Small intestine (tissue), 7 donors: ENCODE data around the gene TBATA. TPM values are rescaled to one million over a fixed set of nuclear protein-coding genes. Genes with fewer than 3 reads are reported as not detected.

Experiments used
- DNase-seq, 2 donors: peaks; one replicate each; pipeline versions ENCODE4 v3.0.0 to v3.0.0-alpha.2; 2013
- FAIRE-seq: peaks from 2 replicates; lab custom pipeline; 2012; peaks lifted over from hg19 to GRCh38; lab: Jason Lieb, UNC
- H3K27ac ChIP-seq, 3 donors: one replicate each; pipeline ENCODE4 v1.5.1; 2013; ENCODE audit warnings: low read length in 2 of 3, mild to moderate bottlenecking in 2 of 3, control low read depth in 1 of 3, inconsistent platforms in 1 of 3, low read depth in 1 of 3, moderate library complexity in 1 of 3
- H3K27me3 ChIP-seq, 3 donors: one replicate each; pipeline ENCODE4 v1.6.1; 2013; ENCODE audit warnings: low read length in 3 of 3, inconsistent platforms in 1 of 3; ENCODE audit not compliant: control insufficient read depth in 3 of 3, insufficient read depth in 3 of 3
- H3K36me3 ChIP-seq, 3 donors: one replicate each; pipeline ENCODE4 v1.6.1; 2013; ENCODE audit warnings: low read length in 3 of 3, inconsistent platforms in 1 of 3, low read depth in 1 of 3, mild to moderate bottlenecking in 1 of 3, moderate library complexity in 1 of 3; ENCODE audit not compliant: control insufficient read depth in 3 of 3, insufficient read depth in 2 of 3
- H3K4me1 ChIP-seq, 3 donors: one replicate each; pipeline ENCODE4 v1.6.1; 2013; ENCODE audit warnings: low read length in 2 of 3, inconsistent platforms in 1 of 3, low read depth in 1 of 3, mild to moderate bottlenecking in 1 of 3, moderate library complexity in 1 of 3; ENCODE audit not compliant: control insufficient read depth in 3 of 3, insufficient read depth in 2 of 3
- H3K4me3 ChIP-seq, 3 donors: one replicate each; pipeline ENCODE4 v1.5.1; 2013; ENCODE audit warnings: low read length in 3 of 3, control low read depth in 1 of 3, inconsistent platforms in 1 of 3, low read depth in 1 of 3, mild to moderate bottlenecking in 1 of 3, moderate library complexity in 1 of 3
- H3K9me3 ChIP-seq, 2 donors: one replicate each; pipeline ENCODE4 v1.6.1; 2013; ENCODE audit warnings: low read depth in 1 of 2, low read length in 1 of 2; ENCODE audit not compliant: control insufficient read depth in 2 of 2, insufficient read depth in 1 of 2
- WGBS, 3 donors: extraction: QIAGEN DNeasy Blood & Tissue Kit; methylation state at CpG; one replicate each; pipeline ENCODE4 v1.1.7; 2013; 5-methylcytosine and 5-hydroxymethylcytosine counted together
- polyA plus RNA-seq, 4 donors: library from polyadenylated mRNA; stranded (reverse) in 3 of 4; unstranded in 1 of 4; fragments of 200-250 nt in 3 of 4; fragments of 120-200 nt in 1 of 4; gene quantifications; one replicate each; pipeline versions ENCODE4 v1.2.1 to v1.2.3, GENCODE V29; 2013
- donor health status: healthy with polysubstance abuse.
- donor health status: control.
- donor health status: control.
- donor health status: Bipolar disorder and iron deficiency.
- donor health status: healthy.

TBATA gene
- polyA plus RNA-seq, 4 donors: 0.09 TPM; not detected in 3

DNA sequence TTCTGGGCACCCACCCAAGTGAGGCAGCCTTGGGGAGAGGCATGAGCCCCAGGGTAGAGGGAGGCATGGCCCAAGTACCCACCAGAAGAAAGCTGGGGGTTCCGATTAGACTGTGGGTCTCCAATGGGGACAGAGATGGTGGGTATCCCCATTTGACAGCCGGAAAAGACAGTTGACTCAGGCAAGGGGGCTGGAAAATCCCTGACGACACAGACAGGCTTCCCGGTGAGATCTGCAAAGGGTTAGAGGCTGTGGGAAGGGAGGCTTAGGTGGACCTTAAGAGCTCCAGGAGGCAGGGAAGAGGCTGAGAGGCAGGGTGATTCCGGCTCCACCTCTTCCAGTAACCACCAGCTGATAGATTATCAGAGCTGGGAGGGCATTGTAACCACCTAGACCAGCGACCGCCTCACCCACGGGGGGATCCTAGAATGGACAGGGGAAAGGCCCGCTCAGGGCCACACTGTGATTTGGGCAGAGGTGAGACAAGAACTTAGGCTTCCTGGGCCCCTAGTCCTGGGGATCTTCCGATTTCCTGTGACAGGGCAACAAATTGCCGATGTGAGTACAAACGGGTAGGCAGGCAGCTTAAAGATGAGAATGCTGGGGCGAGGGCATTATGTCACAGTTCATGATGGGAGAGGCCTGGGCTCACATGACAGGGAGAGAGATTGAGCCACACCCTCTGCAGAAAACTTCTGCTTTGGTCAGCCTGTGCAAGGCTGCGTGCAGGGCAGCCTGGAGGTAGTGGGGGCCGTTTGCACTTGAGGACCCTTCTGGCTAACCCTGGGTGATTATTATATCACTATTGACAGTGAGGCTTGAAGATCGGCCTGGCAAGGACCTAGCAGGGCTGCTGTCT lies 5.4 kb downstream of the TBATA start:
- Histone ChIP-seq H3K9me3 (no peaks in the 10 kb centered on the region), H3K27me3 (no peaks in the 10 kb centered on the region), H3K27ac (peak overlapping the region in 1 of 3 donors; percentile 84), H3K4me3 (no peak overlapping the region), H3K4me1 (peaks cover 0 to 44% (median 0%) of the 10 kb centered on the region in 3 donors), H3K36me3 (no peaks in the 10 kb centered on the region)
- 62 to 78% (median 72%) methylated on average over 16 of the region's 16 CpGs for WGBS, 3 donors
- FAIRE-seq (no peak), DNase-seq (peak; percentile 29 to 86)

- DNase-seq: no peak
- Histone ChIP-seq H3K27me3 (no peaks in the 10 kb centered on the region), H3K4me1 (peaks cover 0 to 47% (median 0%) of the 10 kb centered on the region in 3 donors), H3K9me3 (no peaks in the 10 kb centered on the region), H3K36me3 (no peaks in the 10 kb centered on the region), H3K27ac (peak overlapping the region in 1 of 3 donors; percentile 84), H3K4me3 (no peak overlapping the region)
- no peak for FAIRE-seq
- 49 to 67% (median 60%) methylated on average over 2 of the region's 2 CpGs for WGBS, 3 donors
Observed at GRCh38 chr10:70779088-70779487, 6.1 kb downstream of the TBATA start.

- peaks cover 0 to 50% (median 0%) of the 10 kb centered on the region in 3 donors for H3K4me1 ChIP-seq
- DNase-seq (no peak), FAIRE-seq (no peak)
- H3K27me3 ChIP-seq: no peaks in the 10 kb centered on the region
- H3K9me3 ChIP-seq: no peaks in the 10 kb centered on the region
- no peak overlapping the region for H3K4me3 ChIP-seq
- WGBS, 3 donors: 66 to 79% (median 73%) methylated on average over 9 of the region's 9 CpGs
- no peak overlapping the region for H3K27ac ChIP-seq
- no peaks in the 10 kb centered on the region for H3K36me3 ChIP-seq
Observed at GRCh38 chr10:70778267-70778924, 6.8 kb downstream of the TBATA start.

- H3K9me3 ChIP-seq: no peaks in the 10 kb centered on the region
- H3K27ac ChIP-seq: no peak overlapping the region
- FAIRE-seq: no peak
- peaks cover 0 to 50% (median 0%) of the 10 kb centered on the region in 3 donors for H3K4me1 ChIP-seq
- no peaks in the 10 kb centered on the region for H3K27me3 ChIP-seq
- 37 to 80% (median 54%) methylated on average over 16 to 18 of the region's 18 CpGs for WGBS, 3 donors
- no peak overlapping the region for H3K4me3 ChIP-seq
- no peaks in the 10 kb centered on the region for H3K36me3 ChIP-seq
- peak; percentile 22 to 74 for DNase-seq
Observed at GRCh38 chr10:70777063-70777875, 7.9 kb downstream of the TBATA start.

DNA sequence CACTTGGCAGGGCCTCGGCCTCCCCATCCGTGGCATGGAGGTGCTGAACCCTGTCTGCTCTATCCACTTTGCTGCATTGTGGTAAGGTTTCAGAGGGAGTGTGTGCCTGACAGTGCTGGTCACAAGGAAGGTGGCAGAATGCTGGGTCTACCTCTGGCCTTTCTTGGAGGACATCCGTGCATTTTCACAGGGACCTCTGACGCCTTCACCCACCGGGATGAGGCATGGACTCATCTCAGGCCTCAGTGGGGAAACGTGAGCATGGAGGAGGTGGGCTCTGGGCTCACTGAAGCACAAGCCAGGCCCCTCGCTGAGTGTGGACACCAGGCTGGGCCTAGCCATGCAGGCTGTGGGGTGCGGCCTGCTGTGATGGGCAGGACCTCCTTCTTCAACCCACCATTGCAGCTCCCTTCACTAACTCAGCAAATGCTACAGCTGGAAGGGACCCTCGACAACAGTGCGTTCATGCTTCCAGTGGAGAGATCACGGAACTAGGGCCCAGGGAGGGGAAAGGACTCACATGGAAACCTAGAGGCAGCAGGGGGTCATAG lies 8.6 kb downstream of the TBATA start:
- Histone ChIP-seq H3K9me3 (no peaks in the 10 kb centered on the region), H3K36me3 (no peaks in the 10 kb centered on the region), H3K27ac (no peak overlapping the region), H3K4me1 (peaks cover 0 to 50% (median 0%) of the 10 kb centered on the region in 3 donors), H3K4me3 (no peak overlapping the region), H3K27me3 (no peaks in the 10 kb centered on the region)
- 89 to 97% (median 95%) methylated on average over 11 of the region's 11 CpGs for WGBS, 3 donors
- FAIRE-seq (no peak), DNase-seq (no peak)

GRCh38 chr10:70775679-70776454 lies 9.3 kb downstream of the TBATA start:
- Histone ChIP-seq H3K27ac (no peak overlapping the region), H3K27me3 (no peaks in the 10 kb centered on the region), H3K36me3 (no peaks in the 10 kb centered on the region), H3K4me1 (peaks cover 0 to 51% (median 0%) of the 10 kb centered on the region in 3 donors), H3K9me3 (no peaks in the 10 kb centered on the region), H3K4me3 (no peak overlapping the region)
- no peak for DNase-seq
- WGBS, 3 donors: 85 to 91% (median 89%) methylated on average over 13 of the region's 13 CpGs
- no peak for FAIRE-seq

GRCh38 chr10:70774810-70775678 lies 10.1 kb downstream of the TBATA start:
- H3K4me3 ChIP-seq: no peak overlapping the region
- DNase-seq (no peak), FAIRE-seq (no peak)
- no peaks in the 10 kb centered on the region for H3K9me3 ChIP-seq
- peaks cover 0 to 47% (median 0%) of the 10 kb centered on the region in 3 donors for H3K4me1 ChIP-seq
- H3K36me3 ChIP-seq: no peaks in the 10 kb centered on the region
- 58 to 74% (median 66%) methylated on average over 14 of the region's 14 CpGs for WGBS, 3 donors
- no peak overlapping the region for H3K27ac ChIP-seq
- H3K27me3 ChIP-seq: no peaks in the 10 kb centered on the region
